Breast epithelium (tissue), 4 donors: ENCODE data around the gene EVX1. TPM values are rescaled to one million over a fixed set of nuclear protein-coding genes. Genes with fewer than 3 reads are reported as not detected.

Experiments used
- DNase-seq, 2 donors: peaks; one replicate each; pipeline ENCODE4 v3.0.0-alpha.2; 2019; ENCODE audit warnings: low spot score in 2 of 2
- H3K27ac ChIP-seq, 2 donors: fragments of 200-600 bp; sonication (generic) in 1 of 2; one replicate each; pipeline ENCODE4 v1.5.1; 2016 to 2019; ENCODE audit warnings: mild to moderate bottlenecking in 1 of 2
- H3K27me3 ChIP-seq, 2 donors: fragments of 200-600 bp; sonication (generic) in 1 of 2; one replicate each; pipeline versions ENCODE4 v1.5.1 to v1.6.0; 2017 to 2019; ENCODE audit warnings: control low read depth in 1 of 2, mild to moderate bottlenecking in 1 of 2
- H3K36me3 ChIP-seq: fragments of 200-600 bp; one replicate; pipeline ENCODE4 v1.5.1; 2019
- H3K4me1 ChIP-seq, 2 donors: fragments of 200-600 bp; sonication (generic); one replicate each; pipeline ENCODE4 v1.5.1; 2016 to 2019; ENCODE audit warnings: control low read depth in 1 of 2
- H3K4me3 ChIP-seq, 3 donors: fragments of 200-600 bp; sonication (generic); 1 replicate in 2 of 3; 2 replicates in 1 of 3; pipeline ENCODE4 v1.5.1; 2016 to 2019; ENCODE audit warnings: mild to moderate bottlenecking in 3 of 3, moderate library complexity in 2 of 3
- H3K9me3 ChIP-seq, 2 donors: fragments of 200-600 bp; sonication (generic) in 1 of 2; one replicate each; pipeline ENCODE4 v1.5.1; 2016 to 2019; ENCODE audit warnings: control low read depth in 1 of 2
- POLR2A ChIP-seq: fragments of 450-650 bp; IDR thresholded peaks from one replicate; pipeline ENCODE4 v1.6.1; 2016; ENCODE audit warnings: antibody characterized with exemption, mild to moderate bottlenecking, moderate library complexity
- POLR2AphosphoS5 ChIP-seq, 3 donors: sonication (generic); formaldehyde crosslinking; IDR thresholded peaks; one replicate each; pipeline ENCODE4 v1.6.1; 2017; ENCODE audit warnings: antibody characterized with exemption in 3 of 3
- intact Hi-C: fragments of 100-400 bp; cut with DNase I; formaldehyde crosslinking; loops from one replicate; pipeline ENCODE4 v1.15.1; 2023; ENCODE audit warnings: low total_unique reads
- total RNA-seq, 3 donors: library from RNA; depleted of rRNA; stranded (reverse); fragments of >200 nt; gene quantifications; one replicate each; pipeline ENCODE4 v1.1.0, GENCODE V29; 2016
- TF ChIP-seq, protein P1 (sequence below), 3 donors: fragments of 450-650 bp; IDR thresholded peaks; one replicate each; pipeline ENCODE4 v1.5.1; 2016 to 2017; ENCODE audit warnings: antibody characterized with exemption in 3 of 3, mild to moderate bottlenecking in 3 of 3, moderate library complexity in 3 of 3

Gene EVX1
- total RNA-seq, 3 donors from 2014 or later, result not detected

- TF ChIP-seq POLR2A, result no peak
- TF ChIP-seq, protein P1, sequence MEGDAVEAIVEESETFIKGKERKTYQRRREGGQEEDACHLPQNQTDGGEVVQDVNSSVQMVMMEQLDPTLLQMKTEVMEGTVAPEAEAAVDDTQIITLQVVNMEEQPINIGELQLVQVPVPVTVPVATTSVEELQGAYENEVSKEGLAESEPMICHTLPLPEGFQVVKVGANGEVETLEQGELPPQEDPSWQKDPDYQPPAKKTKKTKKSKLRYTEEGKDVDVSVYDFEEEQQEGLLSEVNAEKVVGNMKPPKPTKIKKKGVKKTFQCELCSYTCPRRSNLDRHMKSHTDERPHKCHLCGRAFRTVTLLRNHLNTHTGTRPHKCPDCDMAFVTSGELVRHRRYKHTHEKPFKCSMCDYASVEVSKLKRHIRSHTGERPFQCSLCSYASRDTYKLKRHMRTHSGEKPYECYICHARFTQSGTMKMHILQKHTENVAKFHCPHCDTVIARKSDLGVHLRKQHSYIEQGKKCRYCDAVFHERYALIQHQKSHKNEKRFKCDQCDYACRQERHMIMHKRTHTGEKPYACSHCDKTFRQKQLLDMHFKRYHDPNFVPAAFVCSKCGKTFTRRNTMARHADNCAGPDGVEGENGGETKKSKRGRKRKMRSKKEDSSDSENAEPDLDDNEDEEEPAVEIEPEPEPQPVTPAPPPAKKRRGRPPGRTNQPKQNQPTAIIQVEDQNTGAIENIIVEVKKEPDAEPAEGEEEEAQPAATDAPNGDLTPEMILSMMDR (IDR thresholded peaks at IDR 0.05), result no peak
- no peak for TF ChIP-seq POLR2AphosphoS5 (IDR thresholded peaks at IDR 0.05)
Observed at GRCh38 chr7:27203365-27203953, 39.1 kb upstream of the EVX1 start.

DNA sequence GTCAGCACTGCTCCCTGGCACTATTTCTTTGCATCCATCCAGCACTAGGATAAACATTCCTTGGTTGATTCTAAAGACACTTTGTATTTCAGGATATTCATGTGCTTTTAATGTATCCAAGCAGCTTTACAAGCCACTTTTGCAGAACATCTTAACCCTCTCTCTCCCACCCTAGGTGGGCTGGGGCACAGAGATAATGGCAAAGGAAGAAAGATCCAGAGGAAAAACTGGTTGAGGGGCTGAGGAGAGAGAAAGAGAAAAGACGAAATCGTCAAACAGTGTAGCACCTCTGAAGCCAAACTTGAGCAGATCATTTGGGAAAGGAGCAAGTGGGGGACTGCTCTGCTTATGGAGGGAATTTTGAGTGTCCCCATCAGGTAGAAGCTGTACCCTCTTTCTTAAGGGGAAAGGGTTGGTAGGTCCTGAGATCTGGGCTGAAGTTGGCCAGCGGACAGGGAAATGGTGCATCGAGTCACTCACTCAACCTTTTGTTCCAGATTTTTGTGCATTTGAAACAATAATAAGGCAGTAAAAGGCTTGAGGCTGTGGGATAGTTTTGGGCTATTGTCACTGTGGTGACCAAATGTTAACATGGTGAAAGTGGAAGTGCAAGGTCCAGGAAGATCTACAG, 38.5 kb upstream of the EVX1 start:
- Histone ChIP-seq H3K4me1 (peaks cover 8 to 9% of the 10 kb centered on the region in 2 donors), H3K27me3 (peaks cover 12 to 95% of the 10 kb centered on the region in 2 donors), H3K9me3 (no peaks in the 10 kb centered on the region), H3K36me3 (no peaks in the 10 kb centered on the region), H3K27ac (no peak overlapping the region), H3K4me3 (no peak overlapping the region)
- TF ChIP-seq, protein P1 (IDR thresholded peaks at IDR 0.05), result no peak
- TF ChIP-seq POLR2A (no peak), POLR2AphosphoS5 (IDR thresholded peaks at IDR 0.05) (no peak)
- intact Hi-C loops, result no loop called here
- no peak for DNase-seq

More at GRCh38 chr7:27203365-27203953, 39.1 kb upstream of the EVX1 start:
- peaks cover 18 to 95% of the 10 kb centered on the region in 2 donors for H3K27me3 ChIP-seq
- no peak for DNase-seq
- no peak overlapping the region for H3K27ac ChIP-seq
- H3K4me3 ChIP-seq, result no peak overlapping the region
- no peaks in the 10 kb centered on the region for H3K36me3 ChIP-seq
- H3K9me3 ChIP-seq, result no peaks in the 10 kb centered on the region
- peaks cover 9 to 11% of the 10 kb centered on the region in 2 donors for H3K4me1 ChIP-seq
- intact Hi-C loops, result no loop called here

DNA sequence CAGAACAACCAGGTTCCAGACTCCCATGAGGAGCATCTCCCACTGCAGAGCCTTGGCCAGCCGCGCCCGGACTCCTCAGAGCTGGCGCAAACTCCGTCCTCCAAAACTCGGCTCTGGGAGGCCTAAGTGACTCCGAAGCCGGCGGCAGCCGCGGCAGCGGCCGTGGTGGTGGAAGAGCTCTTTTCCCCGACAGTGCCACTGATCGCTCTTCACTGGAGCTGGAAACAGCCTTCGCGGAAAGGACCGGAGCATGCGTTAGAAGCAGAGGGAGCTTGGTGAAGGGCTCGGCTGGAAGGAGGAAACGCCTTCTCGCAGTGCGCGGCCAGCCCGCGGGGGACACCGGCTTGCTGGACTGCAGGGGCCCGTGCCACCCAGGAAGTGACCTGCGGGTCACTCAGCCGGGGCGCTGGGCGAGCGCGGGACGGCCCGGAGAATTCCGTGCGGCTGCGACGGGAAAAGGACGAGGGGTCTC, 37.7 kb upstream of the EVX1 start:
- DNase-seq, result no peak
- no peak overlapping the region for H3K27ac ChIP-seq
- TF ChIP-seq POLR2AphosphoS5 (IDR thresholded peaks at IDR 0.05), result no peak
- TF ChIP-seq POLR2A, result no peak
- TF ChIP-seq, protein P1 (IDR thresholded peaks at IDR 0.05), result no peak
- peaks cover 9 to 98% of the 10 kb centered on the region in 2 donors for H3K27me3 ChIP-seq
- peaks cover 6 to 9% of the 10 kb centered on the region in 2 donors for H3K4me1 ChIP-seq
- H3K4me3 ChIP-seq, result peak overlapping the region in 2 of 3 donors; percentile 18 to 48
- no peaks in the 10 kb centered on the region for H3K9me3 ChIP-seq
- no peaks in the 10 kb centered on the region for H3K36me3 ChIP-seq
- intact Hi-C loops, result no loop called here

DNA sequence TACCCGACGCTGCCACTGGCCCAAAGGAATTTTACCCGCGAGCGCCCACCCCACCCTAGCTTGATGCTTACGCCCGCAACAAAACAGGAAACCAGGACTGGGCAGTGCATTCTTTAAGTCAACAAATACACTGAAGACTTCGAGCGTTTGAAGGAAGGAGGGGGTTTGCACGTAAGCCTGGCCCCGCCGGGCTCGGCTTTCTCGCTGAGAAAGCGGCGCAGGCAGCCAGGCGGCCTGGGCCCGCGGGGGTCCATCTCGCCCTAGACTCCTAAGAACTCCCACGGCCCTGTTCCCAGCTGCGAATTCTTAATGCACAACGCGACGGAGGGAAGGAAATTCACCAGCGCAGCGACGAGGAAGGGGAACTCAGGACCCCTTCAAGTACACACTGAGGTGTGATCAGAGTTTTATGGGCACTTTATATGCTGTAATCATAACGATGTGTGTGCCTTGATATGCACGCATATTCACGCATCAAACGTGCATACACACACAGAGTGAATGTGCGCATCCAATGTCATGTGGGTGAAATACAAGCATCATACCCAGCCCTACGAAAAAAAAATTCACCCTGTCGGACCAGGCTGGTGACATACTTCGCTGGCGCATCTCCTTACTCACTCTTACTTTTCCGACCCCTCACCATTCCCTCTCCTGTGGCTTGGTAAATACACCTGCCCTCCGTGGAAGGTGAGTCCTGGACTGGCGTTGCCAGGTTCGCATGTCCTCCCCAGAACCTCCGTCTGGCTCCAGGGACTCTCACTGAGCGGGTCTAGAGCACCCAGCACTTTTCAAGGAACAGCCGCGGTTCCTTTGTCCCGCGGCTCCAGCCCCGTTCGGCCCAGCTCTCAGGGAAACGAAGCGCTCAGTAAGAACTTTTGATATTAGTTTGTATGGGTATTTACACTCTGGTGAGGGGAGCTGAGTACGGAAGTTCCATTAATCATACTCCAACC, 37.0 kb upstream of the EVX1 start:
- Histone ChIP-seq H3K9me3 (no peaks in the 10 kb centered on the region), H3K4me3 (peak overlapping the region in 2 of 3 donors; percentile 18 to 48), H3K36me3 (no peaks in the 10 kb centered on the region), H3K4me1 (peaks cover 0 to 9% of the 10 kb centered on the region in 2 donors), H3K27me3 (peaks cover 9 to 98% of the 10 kb centered on the region in 2 donors), H3K27ac (no peak overlapping the region)
- no peak for TF ChIP-seq POLR2AphosphoS5 (IDR thresholded peaks at IDR 0.05)
- TF ChIP-seq POLR2A, result no peak
- TF ChIP-seq, protein P1 (IDR thresholded peaks at IDR 0.05), result no peak
- intact Hi-C loops, result no loop called here
- no peak for DNase-seq
